HEK293T (cell line): ENCODE data around the gene CA10.

Experiments
- CTCF ChIA-PET: fragments of 350-600 bp; formaldehyde crosslinking; extraction: SDS; loops from one replicate; lab custom pipeline; 2021; ENCODE audit warnings: antibody characterized with exemption, inconsistent platforms; lab: Yijun Ruan, JAX
- POLR2A ChIA-PET: fragments of 350-600 bp; formaldehyde crosslinking; extraction: SDS; loops from one replicate; lab custom pipeline; 2020; ENCODE audit warnings: antibody characterized with exemption, inconsistent platforms; lab: Yijun Ruan, JAX
- DNase-seq: peaks from one replicate; pipeline ENCODE4 v3.0.0; 2012; ENCODE audit warnings: mixed read lengths; ENCODE audit errors: extremely low spot score
- ARNT ChIP-seq: fragments of 450-650 bp; IDR thresholded peaks from 2 replicates; pipeline ENCODE4 v1.6.1; 2017; ENCODE audit warnings: mild to moderate bottlenecking
- BHLHE40 ChIP-seq: fragments of 450-650 bp; IDR thresholded peaks from 2 replicates; pipeline ENCODE4 v1.6.1; 2016; ENCODE audit warnings: mild to moderate bottlenecking, moderate library complexity, borderline replicate concordance
- CTBP1 ChIP-seq: fragments of 450-650 bp; IDR thresholded peaks from 2 replicates; pipeline ENCODE4 v1.6.1; 2016; ENCODE audit warnings: borderline replicate concordance
- ELF4 ChIP-seq: fragments of 450-650 bp; IDR thresholded peaks from 2 replicates; pipeline ENCODE4 v1.6.1; 2017; ENCODE audit warnings: antibody characterized with exemption
- FOXA1 ChIP-seq: fragments of 450-650 bp; IDR thresholded peaks from 2 replicates; pipeline ENCODE4 v1.6.1; 2016; ENCODE audit warnings: mild to moderate bottlenecking
- FOXK2 ChIP-seq: fragments of 450-650 bp; IDR thresholded peaks from 2 replicates; pipeline ENCODE4 v1.6.1; 2016; ENCODE audit warnings: mild to moderate bottlenecking
- FOXM1 ChIP-seq: fragments of 450-650 bp; IDR thresholded peaks from 2 replicates; pipeline ENCODE4 v1.6.1; 2017; ENCODE audit warnings: mild to moderate bottlenecking, borderline replicate concordance
- HDGF ChIP-seq: fragments of 450-650 bp; IDR thresholded peaks from 2 replicates; pipeline ENCODE4 v1.6.1; 2017; ENCODE audit warnings: antibody characterized with exemption, borderline replicate concordance
- L3MBTL2 ChIP-seq: fragments of 450-650 bp; conservative IDR thresholded peaks from 2 replicates; pipeline ENCODE4 v1.6.1; 2016; ENCODE audit warnings: mild to moderate bottlenecking
- LEF1 ChIP-seq: fragments of 450-650 bp; IDR thresholded peaks from 2 replicates; pipeline ENCODE4 v1.6.1; 2017; ENCODE audit warnings: mild to moderate bottlenecking, borderline replicate concordance
- NFRKB ChIP-seq: fragments of 450-650 bp; IDR thresholded peaks from 2 replicates; pipeline ENCODE4 v1.6.1; 2016; ENCODE audit warnings: mild to moderate bottlenecking, moderate library complexity
- PKNOX1 ChIP-seq: fragments of 450-650 bp; IDR thresholded peaks from 2 replicates; pipeline ENCODE4 v1.6.1; 2016
- SP1 ChIP-seq: fragments of 450-650 bp; IDR thresholded peaks from 2 replicates; pipeline ENCODE4 v1.6.1; 2017
- SUZ12 ChIP-seq: fragments of 450-650 bp; IDR thresholded peaks from 2 replicates; pipeline ENCODE4 v1.6.1; 2016; ENCODE audit warnings: mild to moderate bottlenecking
- TARDBP ChIP-seq: fragments of 450-650 bp; IDR thresholded peaks from 2 replicates; pipeline ENCODE4 v1.6.1; 2016
- ZNF384 ChIP-seq: fragments of 450-650 bp; IDR thresholded peaks from 2 replicates; pipeline ENCODE4 v1.6.1; 2016

Gene CA10

GRCh38 chr17:51992864-51993416 lies 165.6 kb downstream of the CA10 start:
- DNase-seq: no peak
- TF ChIP-seq ZNF384 (no peak), FOXM1 (no peak)
- CTCF ChIA-PET: no interaction called here
- POLR2A ChIA-PET: no interaction called here

GRCh38 chr17:51971121-51971520 lies 187.4 kb downstream of the CA10 start:
- ChIA-PET POLR2A (no interaction called here), CTCF (no interaction called here)
- DNase-seq: no peak
- TF ChIP-seq LEF1 (no peak), TARDBP (no peak), HDGF (no peak), ELF4 (no peak), FOXM1 (no peak), BHLHE40 (no peak), PKNOX1 (no peak), ARNT (no peak), CTBP1 (no peak), SP1 (no peak), L3MBTL2 (no peak), FOXK2 (no peak), NFRKB (no peak), ZNF384 (no peak)

- ChIA-PET CTCF (no interaction called here), POLR2A (no interaction called here)
- no peak for TF ChIP-seq ARNT
- no peak for TF ChIP-seq SUZ12
- TF ChIP-seq PKNOX1: no peak
- no peak for TF ChIP-seq LEF1
- no peak for TF ChIP-seq FOXM1
- no peak for TF ChIP-seq L3MBTL2
- no peak for TF ChIP-seq SP1
- no peak for TF ChIP-seq ZNF384
- TF ChIP-seq FOXA1: no peak
- no peak for TF ChIP-seq TARDBP
- TF ChIP-seq HDGF: no peak
- TF ChIP-seq NFRKB: no peak
- TF ChIP-seq CTBP1: no peak
- no peak for TF ChIP-seq FOXK2
- TF ChIP-seq ELF4: no peak
- TF ChIP-seq BHLHE40: no peak
- no peak for DNase-seq
Measured at GRCh38 chr17:51961689-51962088, 196.8 kb downstream of the CA10 start.

- no peak for DNase-seq
- POLR2A ChIA-PET: no interaction called here
- CTCF ChIA-PET: no interaction called here
- TF ChIP-seq FOXA1 (no peak), CTBP1 (no peak)
Measured at GRCh38 chr17:51957786-51958185, 200.7 kb downstream of the CA10 start.

- CTCF ChIA-PET: no interaction called here
- no peak for DNase-seq
- POLR2A ChIA-PET: no interaction called here
- TF ChIP-seq TARDBP (no peak), SP1 (no peak), FOXM1 (no peak), LEF1 (no peak), BHLHE40 (no peak), HDGF (no peak), ZNF384 (no peak), ELF4 (no peak), ARNT (no peak), PKNOX1 (no peak), FOXA1 (no peak), L3MBTL2 (no peak), CTBP1 (no peak), SUZ12 (no peak), FOXK2 (no peak), NFRKB (no peak)
Measured at GRCh38 chr17:51955245-51955644, 203.3 kb downstream of the CA10 start.

- TF ChIP-seq PKNOX1 (no peak), TARDBP (no peak), CTBP1 (no peak), FOXM1 (no peak), ARNT (no peak), SP1 (no peak), FOXA1 (no peak)
- POLR2A ChIA-PET: interaction anchor here (0.7 kb wide), 1 partner anchor 25 kb away, joined by 3 read pairs; no protein-coding TSS in a partner anchor
- CTCF ChIA-PET: no interaction called here
- DNase-seq: no peak
Measured at GRCh38 chr17:51954232-51954765, 204.2 kb downstream of the CA10 start.
